K562 (cell line): ENCODE measurements around the gene TTN. TPM values are rescaled to one million over a fixed set of nuclear protein-coding genes. Genes with fewer than 3 reads are reported as not detected.

Experiments used
- BDP1 ChIP-seq: IDR thresholded peaks from 3 replicates; pipeline ENCODE4 v1.6.1; 2011; ENCODE audit not compliant: insufficient read length, insufficient read depth
- CTCF ChIP-seq, 3 experiments: IDR thresholded peaks in 2 of 3; conservative IDR thresholded peaks in 1 of 3; 2 replicates each; pipeline ENCODE4 v1.5.1; 2011 to 2012; ENCODE audit warnings: low read length in 3 of 3, mild to moderate bottlenecking in 3 of 3, control low read depth in 2 of 3, improper control_type of control experiment in 1 of 3, inconsistent platforms in 1 of 3, low read depth in 1 of 3, mixed read lengths in 1 of 3, moderate library complexity in 1 of 3; ENCODE audit not compliant: insufficient read depth in 2 of 3
- FOXA3 ChIP-seq, 2 experiments: fragments of 450-650 bp in 1 of 2; sonication (generic) in 1 of 2; formaldehyde crosslinking; IDR thresholded peaks in 1 of 2; conservative IDR thresholded peaks in 1 of 2; 2 replicates each; pipeline versions ENCODE4 v1.4.0 to v1.8.0; 2020 to 2022; ENCODE audit warnings: mild to moderate bottlenecking in 2 of 2, missing genetic modification reagents in 1 of 2
- GTF2B ChIP-seq: IDR thresholded peaks from 2 replicates; pipeline ENCODE4 v1.6.1; 2011; ENCODE audit not compliant: insufficient read length; ENCODE audit errors: extremely low read depth
- HMGXB4 ChIP-seq: sonication (generic); formaldehyde crosslinking; IDR thresholded peaks from 2 replicates; pipeline ENCODE4 v1.8.1; 2023; ENCODE audit warnings: mild to moderate bottlenecking, missing genetic modification reagents
- PHF21A ChIP-seq: fragments of 450-650 bp; IDR thresholded peaks from 2 replicates; pipeline ENCODE4 v1.6.1; 2017; ENCODE audit warnings: low read depth, borderline replicate concordance
- polyA plus RNA-seq, 8 experiments: library from polyadenylated mRNA; depleted of rRNA in 4 of 8; stranded (reverse) in 5 of 8; unstranded in 3 of 8; fragments of >200 nt; fragmentation: Nextera tagmentation in 2 of 8; fragmentation: Illumina TruSeq in 1 of 8; extraction: Ambion mirVana in 2 of 8; extraction: Trizol in 1 of 8; gene quantifications; 2 replicates each; pipeline versions ENCODE4 v1.2.1 to v1.2.3, GENCODE V29; 2011 to 2014; ENCODE audit warnings: inconsistent platforms in 1 of 8, missing spikeins in 1 of 8
- total RNA-seq, 7 experiments: library from RNA; depleted of rRNA in 6 of 7; stranded (reverse); fragments of >200 nt in 6 of 7; fragmentation: Illumina TruSeq in 2 of 7; extraction: Trizol in 2 of 7; gene quantifications; 2 replicates each; pipeline versions ENCODE4 v1.2.1 to v1.2.3, GENCODE V29; 2011 to 2021; ENCODE audit warnings: low replicate concordance in 1 of 7

Gene TTN
- total and polyA plus RNA-seq, 9 of the 15 experiments (the other 6 are each of a cell fraction or from before 2014, with no cell fraction given) = under 0.01 to 0.20 (median 0.04) TPM; not detected in 1

GRCh38 chr2:178819992-178820391, 12.8 kb upstream of the TTN start (continued):
- no peak for TF ChIP-seq HMGXB4 (CRISPR knock-in tag)
- TF ChIP-seq FOXA3 (CRISPR knock-in tag; conservative IDR thresholded peaks at IDR 0.05 in 1 of 2, IDR thresholded peaks at IDR 0.05 in 1 of 2) = no peak
- TF ChIP-seq PHF21A = no peak
- TF ChIP-seq BDP1 = no peak
- no peak for TF ChIP-seq CTCF (IDR thresholded peaks at IDR 0.05 in 2 of 3, conservative IDR thresholded peaks at IDR 0.05 in 1 of 3; ENCODE audit: insufficient read depth in 2 of 3, low read depth in 1 of 3, low read length in 3 of 3)
- TF ChIP-seq GTF2B = no peak
